ENCODE measurements around the gene TAS2R40.

DNA sequence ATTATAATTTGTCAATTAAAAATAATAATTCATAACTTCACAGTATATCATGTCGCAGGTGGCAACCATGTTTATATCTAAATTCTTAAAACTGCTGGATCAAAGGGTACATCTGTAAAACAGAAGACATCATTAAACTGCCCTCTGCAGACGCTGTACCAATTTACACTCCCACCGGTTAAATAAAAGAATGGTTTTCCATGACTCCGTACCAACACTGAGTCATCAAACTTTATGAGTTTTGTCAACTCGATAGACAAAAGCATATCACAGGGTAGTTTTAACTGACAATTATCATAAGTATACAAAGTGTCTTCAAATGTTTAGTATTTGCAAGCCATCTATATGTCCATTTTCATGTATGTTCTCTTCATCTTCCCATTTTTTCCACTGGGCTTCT is 35.7 kb downstream of the TAS2R40 start:
- no peak for TF ChIP-seq POLR2A (IDR thresholded peaks at IDR 0.05; ENCODE audit: low read length)
- no peak for TF ChIP-seq GATA1 (IDR thresholded peaks at IDR 0.05; ENCODE audit: low read depth, low read length)
